Measurements from ENCODE around the gene COBL. TPM values are rescaled to one million over a fixed set of nuclear protein-coding genes. Genes with fewer than 3 reads are reported as not detected.
"Not testable (repeated sequence)": the region's sequence is repeated elsewhere in the genome, so short reads cannot be mapped to it uniquely, and the experiment has no call there.

The COBL gene
- total RNA-seq, 2 donors from 2014 or later, result not detected

DNA sequence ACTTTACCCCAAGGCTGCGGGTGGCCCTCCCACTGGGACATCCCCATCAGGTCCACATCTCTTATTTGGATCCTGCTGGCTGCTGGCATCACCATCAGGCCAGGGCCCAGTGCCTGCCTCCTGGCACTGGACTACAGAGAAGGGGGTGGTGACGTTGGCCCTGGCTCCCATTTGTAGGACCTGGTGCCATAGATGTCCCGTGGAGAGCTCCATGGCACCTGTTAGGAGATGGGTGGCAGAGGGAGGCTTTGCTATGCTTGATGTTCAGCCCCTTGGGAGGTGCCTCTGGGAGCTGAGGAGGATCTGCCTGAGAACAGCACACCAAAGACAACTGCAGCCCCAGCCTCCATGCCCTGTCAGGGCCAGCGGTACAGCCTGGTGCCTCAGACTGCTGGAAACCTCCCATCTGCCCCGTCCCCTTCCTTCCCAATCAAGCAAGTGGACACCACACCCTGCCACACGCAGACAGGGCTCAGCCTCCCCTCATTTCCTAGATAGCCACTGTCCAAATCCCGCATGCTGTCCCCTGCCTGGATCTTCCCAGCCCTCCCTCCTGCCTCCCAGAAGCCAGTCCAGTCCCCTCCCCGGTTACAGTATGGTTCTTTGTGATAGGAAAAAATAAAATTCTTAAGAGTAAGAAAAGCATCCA lies 303.9 kb downstream of the COBL start:
- Mint-ChIP-seq H3K4me1 (ENCODE audit: low read depth in 2 of 2) (peaks cover 0 to under 1% of the 10 kb centered on the region in 2 donors), H3K4me3 (no peak overlapping the region), H3K27me3 (no peaks in the 10 kb centered on the region), H3K36me3 (no peaks in the 10 kb centered on the region), H3K9me3 (no peaks in the 10 kb centered on the region), H3K27ac (no peak overlapping the region)
- DNase-seq (ENCODE audit: low spot score) (no peak), ATAC-seq (peak in 1 of 2 donors; percentile 1)

DNA sequence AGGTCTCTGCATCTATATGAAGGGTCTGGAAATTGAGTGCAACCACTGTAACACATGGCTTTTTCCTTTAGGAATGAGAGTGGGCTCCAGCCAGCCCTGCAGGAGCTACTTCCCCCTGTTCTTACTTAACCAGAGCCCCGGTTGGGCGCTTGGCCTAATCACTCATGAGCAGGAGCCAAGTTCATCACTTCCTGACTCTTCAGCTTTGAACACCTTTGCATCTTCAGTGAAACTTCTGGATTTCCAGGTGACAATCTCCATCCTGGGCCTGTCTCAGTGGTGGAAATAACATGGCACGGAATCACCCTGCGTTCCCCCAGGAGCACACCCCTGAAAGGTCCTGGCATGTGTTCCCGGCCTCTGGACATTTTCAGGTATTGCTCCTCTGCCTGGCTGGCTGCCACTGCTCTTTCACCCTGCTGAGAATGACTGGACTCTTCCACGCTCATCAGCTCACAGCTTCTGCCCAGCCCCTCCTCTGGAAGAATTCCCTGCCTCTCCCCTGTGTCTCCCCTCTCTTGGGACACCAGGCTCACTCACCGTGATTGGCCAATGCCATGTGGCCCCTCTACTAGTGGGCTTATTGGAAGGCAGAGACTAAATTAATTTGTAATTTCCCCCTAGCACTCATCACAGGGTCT lies 304.8 kb downstream of the COBL start:
- no peaks in the 10 kb centered on the region for H3K9me3 Mint-ChIP-seq
- H3K4me1 Mint-ChIP-seq (ENCODE audit: low read depth in 2 of 2), result no peaks in the 10 kb centered on the region
- no peak overlapping the region for H3K27ac Mint-ChIP-seq
- no peaks in the 10 kb centered on the region for H3K27me3 Mint-ChIP-seq
- H3K36me3 Mint-ChIP-seq, result no peaks in the 10 kb centered on the region
- H3K4me3 Mint-ChIP-seq, result no peak overlapping the region
- no peak for DNase-seq (ENCODE audit: low spot score)
- ATAC-seq, result no peak

DNA sequence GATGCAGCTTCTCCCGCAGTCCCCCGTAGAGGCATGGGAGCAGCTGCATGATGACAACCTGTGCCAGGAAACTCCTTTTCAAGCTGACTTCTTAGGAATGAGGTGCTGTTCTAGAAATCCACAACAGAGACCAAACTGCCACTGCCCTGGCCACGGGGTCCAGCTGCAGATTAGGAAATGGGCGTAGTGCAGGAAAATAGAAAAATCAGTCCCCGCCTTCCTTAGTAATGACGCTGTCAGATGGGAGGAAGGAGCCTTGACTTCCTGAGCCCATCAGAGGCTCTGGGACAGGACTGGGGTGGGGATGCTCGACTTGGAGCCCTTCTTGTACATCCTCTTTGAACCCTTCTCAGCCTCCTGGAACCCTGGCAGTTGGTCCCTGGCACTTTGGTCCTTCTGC lies 306.1 kb downstream of the COBL start:
- DNase-seq (ENCODE audit: low spot score) (no peak), ATAC-seq (no peak)
- Mint-ChIP-seq H3K4me3 (no peak overlapping the region), H3K9me3 (no peaks in the 10 kb centered on the region), H3K4me1 (ENCODE audit: low read depth in 2 of 2) (no peaks in the 10 kb centered on the region), H3K27ac (no peak overlapping the region), H3K27me3 (peaks cover 0 to 4% of the 10 kb centered on the region in 2 donors), H3K36me3 (no peaks in the 10 kb centered on the region)

DNA sequence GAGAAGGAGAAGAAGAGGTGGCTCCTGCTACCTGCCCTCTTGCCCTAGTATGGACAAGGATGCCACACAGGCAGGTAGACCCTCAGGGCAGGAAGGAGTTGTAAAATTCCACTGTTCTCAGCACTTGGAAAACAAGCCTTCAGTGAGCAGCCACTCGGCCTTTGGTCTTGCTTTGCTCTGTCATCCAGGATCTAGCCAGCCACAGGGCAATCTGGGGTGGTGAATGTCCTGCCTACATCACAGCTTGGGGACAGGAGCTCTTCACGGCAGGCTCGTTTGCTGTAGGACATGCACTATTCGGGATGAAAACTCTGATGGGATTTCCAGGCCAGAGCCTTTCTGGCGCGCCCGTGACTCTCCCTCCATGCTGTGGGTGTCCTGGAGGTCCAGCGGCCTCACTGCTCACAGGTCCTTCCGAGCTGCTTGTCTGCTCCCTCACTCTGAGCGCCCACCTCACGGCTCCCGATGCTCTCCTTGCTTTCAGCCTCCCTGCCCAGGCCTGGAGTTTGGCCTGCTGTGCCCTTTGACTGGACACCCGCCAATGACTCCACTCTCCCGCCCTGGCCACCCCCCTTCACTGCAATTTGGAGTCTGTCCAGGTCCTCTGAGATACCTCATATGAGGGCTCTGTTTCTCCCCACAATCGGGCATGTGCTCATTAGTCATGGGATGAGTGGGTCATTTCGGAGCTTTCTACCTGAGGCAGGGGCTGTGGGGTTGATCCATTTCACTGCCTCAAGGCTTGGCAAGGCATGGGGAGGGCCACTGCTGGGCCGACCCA lies 306.7 kb downstream of the COBL start:
- Mint-ChIP-seq H3K9me3 (no peaks in the 10 kb centered on the region), H3K27me3 (peaks cover 0 to 10% of the 10 kb centered on the region in 2 donors), H3K36me3 (no peaks in the 10 kb centered on the region), H3K4me3 (no peak overlapping the region), H3K27ac (no peak overlapping the region), H3K4me1 (ENCODE audit: low read depth in 2 of 2) (no peaks in the 10 kb centered on the region)
- peak in 1 of 2 donors; percentile 1 for ATAC-seq
- no peak for DNase-seq (ENCODE audit: low spot score)

DNA sequence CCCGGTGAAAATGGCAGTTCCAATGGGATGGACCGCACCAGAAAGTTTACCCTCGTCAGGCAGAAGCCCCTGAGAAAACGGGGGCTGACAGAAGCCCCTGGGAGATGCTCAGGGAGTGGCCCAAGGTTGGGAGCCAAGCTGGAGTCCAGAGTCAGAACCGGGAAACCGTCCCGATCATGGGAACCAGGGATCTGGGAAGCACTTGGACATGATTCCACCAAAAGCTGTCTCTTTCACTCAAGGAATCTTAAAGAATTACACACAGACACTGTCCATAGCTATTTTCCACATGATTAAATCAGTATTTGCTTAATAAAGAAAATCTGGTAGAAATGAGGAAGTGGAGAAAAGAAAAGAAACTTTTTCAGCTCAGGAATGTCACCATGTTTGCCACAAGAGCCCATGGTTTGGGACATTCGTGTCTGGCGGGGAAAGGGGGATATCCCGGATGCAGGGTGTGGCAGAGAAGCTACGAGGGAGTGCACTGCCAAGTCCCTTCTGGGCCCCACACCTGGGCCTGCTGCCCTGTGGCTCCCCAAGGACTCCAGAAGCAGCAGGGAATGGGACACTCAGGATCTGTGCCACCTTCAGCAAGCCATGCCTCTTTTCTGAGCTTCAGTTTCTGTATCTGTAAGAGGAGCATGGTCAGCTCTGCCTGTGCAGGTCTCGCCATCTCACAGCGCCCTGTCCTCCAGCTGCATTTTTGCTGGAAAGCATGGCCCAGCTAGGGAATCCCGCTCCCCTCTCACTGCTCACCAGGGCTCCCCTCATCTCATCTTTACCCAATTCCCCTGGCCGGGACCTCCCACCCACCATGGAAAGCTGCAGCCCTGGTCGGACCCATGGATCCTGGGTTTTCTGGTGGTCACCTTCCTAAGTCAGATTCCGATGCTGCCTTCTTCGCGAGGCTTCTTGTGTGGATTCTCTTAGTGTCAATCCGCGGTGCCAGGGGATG lies 308.8 kb downstream of the COBL start:
- DNase-seq (ENCODE audit: low spot score) (no peak), ATAC-seq (no peak)
- peaks cover 4 to 10% of the 10 kb centered on the region in 2 donors for H3K27me3 Mint-ChIP-seq
- no peaks in the 10 kb centered on the region for H3K9me3 Mint-ChIP-seq
- H3K27ac Mint-ChIP-seq, result no peak overlapping the region
- H3K36me3 Mint-ChIP-seq, result no peaks in the 10 kb centered on the region
- H3K4me3 Mint-ChIP-seq, result no peak overlapping the region
- no peaks in the 10 kb centered on the region for H3K4me1 Mint-ChIP-seq (ENCODE audit: low read depth in 2 of 2)

DNA sequence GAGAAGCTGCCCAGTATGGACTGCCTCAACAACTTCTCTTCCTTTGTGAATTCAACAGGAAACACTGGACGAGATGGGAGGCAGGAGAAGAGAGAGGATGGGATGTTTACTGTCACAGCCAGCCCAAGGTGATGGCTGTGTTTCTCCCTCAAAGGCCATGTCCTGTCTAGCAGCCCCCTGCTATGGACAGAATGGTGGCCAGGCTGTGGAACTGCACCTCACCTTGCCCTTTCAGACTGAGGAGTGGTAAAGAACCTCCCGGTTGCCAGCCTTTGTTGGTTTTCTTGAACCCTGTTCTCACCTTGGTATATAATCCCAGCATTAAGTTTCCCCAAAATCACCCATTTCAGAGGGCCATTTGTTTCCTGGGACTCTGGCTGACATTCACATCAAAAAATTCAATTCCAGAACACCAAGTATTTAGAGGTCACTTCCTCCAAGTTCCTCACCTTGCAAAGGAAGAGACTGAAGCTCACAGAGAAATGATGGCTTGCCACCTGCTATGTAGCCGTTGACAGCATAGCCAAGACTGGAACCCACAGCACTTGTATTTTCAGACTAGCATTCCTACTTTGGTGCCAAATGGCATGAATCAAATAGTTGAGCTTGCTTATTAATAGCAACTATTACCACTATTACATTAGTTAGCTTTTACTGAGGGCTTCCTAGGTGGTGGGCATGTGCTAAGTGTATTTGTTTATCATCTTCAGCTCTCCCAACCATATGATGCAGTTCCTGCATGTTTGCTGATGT lies 309.9 kb downstream of the COBL start:
- DNase-seq (ENCODE audit: low spot score), result no peak
- Mint-ChIP-seq H3K36me3 (no peaks in the 10 kb centered on the region), H3K4me1 (ENCODE audit: low read depth in 2 of 2) (no peaks in the 10 kb centered on the region), H3K9me3 (no peaks in the 10 kb centered on the region), H3K4me3 (no peak overlapping the region), H3K27ac (no peak overlapping the region), H3K27me3 (peaks cover 4 to 10% of the 10 kb centered on the region in 2 donors)
- peak in 1 of 2 donors; percentile 8 for ATAC-seq

DNA sequence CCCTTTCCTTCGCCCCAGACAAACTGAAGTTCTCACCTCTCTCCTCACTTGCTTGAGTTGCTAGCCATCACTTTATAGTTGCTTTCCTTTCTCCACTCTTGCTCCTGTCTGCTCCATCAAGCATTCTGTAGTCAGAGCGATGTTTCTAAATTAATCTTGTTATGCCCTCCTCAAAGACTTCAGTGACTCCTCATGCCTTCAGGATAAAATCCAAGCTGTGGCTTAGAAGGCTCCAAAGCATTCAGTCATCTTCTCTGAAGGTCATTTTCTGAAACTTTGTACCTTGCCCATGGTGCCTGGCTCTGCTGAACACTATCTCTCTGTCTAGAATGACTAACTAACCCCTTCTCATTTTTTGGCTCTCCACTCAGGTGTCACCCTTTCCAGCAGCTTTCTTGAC lies 311.5 kb downstream of the COBL start:
- Mint-ChIP-seq H3K9me3 (no peaks in the 10 kb centered on the region), H3K36me3 (no peaks in the 10 kb centered on the region), H3K27ac (no peak overlapping the region), H3K27me3 (peaks cover 4 to 10% of the 10 kb centered on the region in 2 donors), H3K4me3 (no peak overlapping the region), H3K4me1 (ENCODE audit: low read depth in 2 of 2) (no peaks in the 10 kb centered on the region)
- ATAC-seq (no peak), DNase-seq (ENCODE audit: low spot score) (no peak)

DNA sequence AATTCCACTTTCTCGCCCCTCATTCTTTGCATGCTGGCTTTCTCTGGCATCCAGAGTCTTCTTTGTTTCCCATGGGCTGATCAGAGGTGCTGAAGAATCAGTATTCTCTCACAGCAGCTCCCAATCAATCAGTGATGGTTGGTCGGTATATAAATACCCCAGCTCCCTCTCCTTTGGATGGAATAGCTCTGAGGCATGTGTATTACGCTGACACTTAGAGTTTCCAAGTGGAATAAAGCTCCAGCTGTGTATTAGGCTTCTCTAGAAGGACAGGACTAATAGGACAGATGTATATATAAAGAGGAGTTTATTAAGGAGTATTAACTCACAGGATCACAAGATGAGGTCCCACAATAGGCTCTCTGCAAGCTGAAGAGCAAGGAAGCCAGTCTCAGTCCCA lies 315.7 kb downstream of the COBL start:
- no peak overlapping the region for H3K4me3 Mint-ChIP-seq
- no peaks in the 10 kb centered on the region for H3K36me3 Mint-ChIP-seq
- H3K4me1 Mint-ChIP-seq (ENCODE audit: low read depth in 2 of 2), result no peaks in the 10 kb centered on the region
- no peaks in the 10 kb centered on the region for H3K9me3 Mint-ChIP-seq
- peaks cover 7 to 10% of the 10 kb centered on the region in 2 donors for H3K27me3 Mint-ChIP-seq
- peak in 1 of 2 donors; percentile 62 for ATAC-seq
- DNase-seq (ENCODE audit: low spot score), result no peak
- no peak overlapping the region for H3K27ac Mint-ChIP-seq

DNA sequence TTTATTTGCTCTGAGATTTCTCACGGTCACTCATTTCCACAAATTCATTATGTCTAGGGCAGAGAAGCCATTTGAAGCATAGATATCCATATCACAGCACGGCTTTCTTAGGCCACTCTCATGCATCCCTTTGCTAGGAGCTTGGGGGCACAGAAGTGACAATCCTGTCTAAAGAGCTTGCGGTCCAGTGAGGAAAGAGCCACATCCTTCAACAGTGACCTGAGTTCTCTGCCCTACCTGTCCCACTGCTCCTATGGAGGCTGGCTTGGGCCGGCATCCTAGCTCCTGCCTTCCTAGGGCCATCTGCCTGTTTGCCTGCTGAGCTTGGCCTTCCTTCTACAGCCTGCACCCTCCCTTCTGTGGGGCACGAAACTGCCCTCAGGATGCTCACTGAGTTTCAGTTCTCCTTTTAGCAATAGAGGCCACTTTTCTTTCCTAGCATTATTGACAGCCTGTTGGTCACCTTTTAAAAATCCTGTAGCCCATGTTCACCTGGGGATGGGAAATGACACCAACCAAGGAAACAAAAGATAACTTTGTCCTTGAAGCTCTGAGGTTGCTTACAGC lies 321.8 kb downstream of the COBL start:
- Mint-ChIP-seq H3K36me3 (no peaks in the 10 kb centered on the region), H3K27ac (no peak overlapping the region), H3K9me3 (peaks cover 2% of the 10 kb centered on the region), H3K4me1 (ENCODE audit: low read depth in 2 of 2) (no peaks in the 10 kb centered on the region), H3K4me3 (no peak overlapping the region), H3K27me3 (peaks cover 0 to 6% of the 10 kb centered on the region in 2 donors)
- ATAC-seq (peak in 1 of 2 donors; percentile 53), DNase-seq (ENCODE audit: low spot score) (no peak)

DNA sequence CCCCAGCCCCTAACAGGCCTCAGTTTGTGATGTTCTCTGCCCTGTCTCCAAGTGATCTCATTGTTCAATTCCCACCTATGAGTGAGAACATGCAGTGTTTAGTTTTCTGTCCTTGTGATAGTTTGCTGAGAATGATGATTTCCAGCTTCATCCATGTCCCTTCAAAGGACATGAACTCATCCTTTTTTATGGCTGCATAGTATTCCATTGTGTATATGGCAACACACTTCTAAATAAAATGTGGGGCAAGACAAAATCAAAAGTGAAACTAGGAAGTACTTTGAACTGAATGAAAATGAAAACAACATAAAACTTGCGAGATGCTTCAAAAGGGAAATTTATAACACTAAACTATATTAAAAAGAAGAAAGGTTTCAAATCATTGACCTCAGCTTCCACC lies 326.4 kb downstream of the COBL start:
- not testable (repeated sequence) for H3K9me3 Mint-ChIP-seq; H3K27ac Mint-ChIP-seq; H3K36me3 Mint-ChIP-seq; DNase-seq (ENCODE audit: low spot score); H3K27me3 Mint-ChIP-seq; ATAC-seq; H3K4me3 Mint-ChIP-seq; H3K4me1 Mint-ChIP-seq (ENCODE audit: low read depth in 2 of 2)

DNA sequence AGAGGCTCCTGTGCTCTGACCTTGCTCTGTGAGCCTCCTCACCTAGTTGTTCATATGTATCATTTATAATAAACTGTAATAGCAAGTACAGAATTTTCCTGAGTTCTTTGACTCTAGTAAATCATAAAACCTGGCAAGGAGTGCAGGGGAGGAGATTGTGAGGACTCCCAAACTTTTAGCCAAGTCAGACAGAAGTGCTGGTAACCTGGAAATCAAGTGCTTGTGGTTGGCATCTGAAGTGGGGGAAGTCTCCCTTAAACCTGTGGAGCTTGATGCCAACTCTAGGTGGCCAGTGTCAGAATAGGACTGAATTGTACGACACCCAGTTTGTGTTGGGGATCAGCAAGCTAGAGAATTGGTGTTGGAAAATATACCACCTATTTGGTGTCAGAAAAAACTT lies 327.6 kb downstream of the COBL start:
- Mint-ChIP-seq H3K4me3 (no peak overlapping the region), H3K36me3 (no peaks in the 10 kb centered on the region), H3K4me1 (ENCODE audit: low read depth in 2 of 2) (no peaks in the 10 kb centered on the region), H3K9me3 (peaks cover 5% of the 10 kb centered on the region), H3K27ac (no peak overlapping the region), H3K27me3 (peaks cover 0 to 5% of the 10 kb centered on the region in 2 donors)
- no peak for DNase-seq (ENCODE audit: low spot score)
- ATAC-seq, result no peak

DNA sequence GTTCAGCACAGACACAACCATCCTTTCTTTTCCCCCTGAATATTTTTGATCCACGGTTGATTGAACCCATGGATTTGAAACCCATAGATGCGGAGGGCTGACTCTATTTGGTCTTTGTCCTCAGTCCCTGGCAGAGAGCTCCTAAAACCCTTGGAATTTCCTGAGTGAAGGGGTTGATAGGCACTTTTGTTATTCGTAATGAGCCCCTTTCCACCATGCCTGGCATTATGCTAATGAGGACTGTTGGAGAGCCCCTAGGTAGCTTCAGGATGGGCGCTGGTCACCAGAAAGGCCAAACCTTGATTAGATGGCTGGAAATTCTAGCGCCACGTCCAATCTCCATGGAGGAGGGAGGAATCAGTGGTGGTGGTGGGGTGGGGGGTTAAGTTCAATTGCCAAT lies 328.1 kb downstream of the COBL start:
- Mint-ChIP-seq H3K4me1 (ENCODE audit: low read depth in 2 of 2) (no peaks in the 10 kb centered on the region), H3K4me3 (no peak overlapping the region), H3K9me3 (peaks cover 5% of the 10 kb centered on the region), H3K36me3 (no peaks in the 10 kb centered on the region), H3K27ac (no peak overlapping the region), H3K27me3 (peaks cover 0 to 5% of the 10 kb centered on the region in 2 donors)
- no peak for ATAC-seq
- DNase-seq (ENCODE audit: low spot score), result no peak

Measured in natural killer cell treated with Interleukin-12 subunit alpha and Interleukin-12 subunit beta and Interleukin-15 and Interleukin-18, amount 100 ng/mL, for 72 hours (primary cell).